Measurements from ENCODE around the gene ZNF780B. TPM values are rescaled to one million over a fixed set of nuclear protein-coding genes. Genes with fewer than 3 reads are reported as not detected.

Gene ZNF780B
- total RNA-seq, 4 donors from 2014 or later = 14.5 to 51.2 (median 28.2) TPM

- Histone ChIP-seq H3K4me3 (no peak overlapping the region), H3K27ac (no peak overlapping the region), H3K9me3 (no peaks in the 10 kb centered on the region), H3K36me3 (peaks cover 0 to 43% (median 0%) of the 10 kb centered on the region in 3 donors), H3K27me3 (no peaks in the 10 kb centered on the region), H3K4me1 (peaks cover 0 to 18% (median 0%) of the 10 kb centered on the region in 4 donors)
- TF ChIP-seq CTCF (IDR thresholded peaks at IDR 0.05) (no peak), POLR2A (IDR thresholded peaks at IDR 0.05) (no peak)
- DNase-seq = no peak
Observed at GRCh38 chr19:40084948-40085347, 28.9 kb upstream of the ZNF780B start.

GRCh38 chr19:40081411-40081810 is 25.4 kb upstream of the ZNF780B start:
- TF ChIP-seq CTCF (IDR thresholded peaks at IDR 0.05) (no peak), POLR2A (IDR thresholded peaks at IDR 0.05) (no peak)
- peaks cover 0 to 71% (median 3%) of the 10 kb centered on the region in 3 donors for H3K36me3 ChIP-seq

GRCh38 chr19:40080289-40080688 is 24.3 kb upstream of the ZNF780B start:
- no peak for DNase-seq
- peaks cover 0 to 82% (median 6%) of the 10 kb centered on the region in 3 donors for H3K36me3 ChIP-seq
- H3K9me3 ChIP-seq = peaks cover 0 to 10% (median 3%) of the 10 kb centered on the region in 4 donors
- no peak overlapping the region for H3K27ac ChIP-seq
- H3K4me3 ChIP-seq = no peak overlapping the region
- H3K27me3 ChIP-seq = no peaks in the 10 kb centered on the region
- TF ChIP-seq CTCF (IDR thresholded peaks at IDR 0.05) (no peak), POLR2A (IDR thresholded peaks at IDR 0.05) (no peak)
- H3K4me1 ChIP-seq = no peaks in the 10 kb centered on the region

More at GRCh38 chr19:40081411-40081810, 25.4 kb upstream of the ZNF780B start:
- no peak for DNase-seq
- H3K27me3 ChIP-seq = no peaks in the 10 kb centered on the region
- H3K9me3 ChIP-seq = peaks cover 0 to 4% (median 0%) of the 10 kb centered on the region in 4 donors
- no peaks in the 10 kb centered on the region for H3K4me1 ChIP-seq
- no peak overlapping the region for H3K27ac ChIP-seq
- H3K4me3 ChIP-seq = no peak overlapping the region

DNA sequence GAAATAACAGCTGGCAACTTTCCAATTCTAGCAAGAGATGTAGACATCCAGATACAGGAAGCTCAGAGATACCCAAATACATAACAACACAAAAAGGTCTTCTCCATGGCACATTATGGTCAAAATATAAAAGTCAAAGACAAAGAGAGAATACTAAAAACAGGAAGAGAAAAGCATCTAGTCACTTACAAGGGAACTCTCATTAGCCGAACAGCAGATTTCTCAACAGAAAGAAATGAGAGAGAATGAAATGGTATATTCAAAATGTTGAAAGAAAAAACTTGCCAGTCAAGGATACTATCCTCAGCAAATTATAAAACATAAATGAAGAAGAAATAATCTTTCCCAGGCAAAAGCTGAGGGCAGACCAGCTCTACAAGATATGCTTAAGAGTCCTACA is 22.3 kb upstream of the ZNF780B start:
- no peak overlapping the region for H3K4me3 ChIP-seq
- no peaks in the 10 kb centered on the region for H3K27me3 ChIP-seq
- no peak for DNase-seq
- H3K4me1 ChIP-seq = no peaks in the 10 kb centered on the region
- no peak overlapping the region for H3K27ac ChIP-seq
- H3K36me3 ChIP-seq = peaks cover 0 to 85% (median 10%) of the 10 kb centered on the region in 3 donors
- H3K9me3 ChIP-seq = peaks cover 0 to 22% (median 6%) of the 10 kb centered on the region in 4 donors
- no peak for TF ChIP-seq CTCF (IDR thresholded peaks at IDR 0.05)

- no peak for DNase-seq
- no peak overlapping the region for H3K27ac ChIP-seq
- H3K27me3 ChIP-seq = no peaks in the 10 kb centered on the region
- H3K4me3 ChIP-seq = no peak overlapping the region
- H3K4me1 ChIP-seq = no peaks in the 10 kb centered on the region
- TF ChIP-seq POLR2A (IDR thresholded peaks at IDR 0.05) (no peak), CTCF (IDR thresholded peaks at IDR 0.05) (no peak)
- peaks cover 0 to 15% (median 4%) of the 10 kb centered on the region in 3 donors for H3K36me3 ChIP-seq
- peaks cover 0 to 10% (median 2%) of the 10 kb centered on the region in 4 donors for H3K9me3 ChIP-seq
Observed at GRCh38 chr19:40070058-40070457, 14.0 kb upstream of the ZNF780B start.

DNA sequence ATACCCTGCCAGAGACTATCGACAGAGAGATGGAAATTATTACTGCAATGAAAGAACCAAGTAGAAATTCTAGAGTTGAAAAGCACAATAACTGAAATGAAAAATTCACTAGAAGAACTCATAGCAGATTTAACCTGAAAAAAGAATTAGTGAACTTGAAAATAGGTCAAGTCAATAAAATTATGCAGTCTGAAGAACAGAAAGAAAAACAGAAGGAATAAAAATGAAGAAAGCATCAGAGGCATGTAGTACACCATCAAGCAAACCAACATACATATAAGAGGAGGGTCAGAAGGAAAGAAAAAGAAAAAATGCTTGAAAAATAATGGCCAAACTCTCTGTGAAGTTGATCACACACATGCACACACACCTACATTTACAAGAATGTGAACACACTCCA is 3.6 kb upstream of the ZNF780B start:
- Histone ChIP-seq H3K36me3 (no peaks in the 10 kb centered on the region), H3K4me3 (no peak overlapping the region), H3K27me3 (no peaks in the 10 kb centered on the region), H3K4me1 (peaks cover 0 to 8% (median 3%) of the 10 kb centered on the region in 4 donors), H3K9me3 (peaks cover 0 to 10% (median 0%) of the 10 kb centered on the region in 4 donors), H3K27ac (no peak overlapping the region)
- no peak for DNase-seq
- TF ChIP-seq CTCF (IDR thresholded peaks at IDR 0.05) = no peak
- no peak for TF ChIP-seq POLR2A (IDR thresholded peaks at IDR 0.05)
